VCaP (cell line): ENCODE data around the gene FGF19.
"Not testable (repeated sequence)": the region's sequence is repeated elsewhere in the genome, so short reads cannot be mapped to it uniquely, and the experiment has no call there.

ENCODE experiments used
- H3K27ac ChIP-seq: fragments of 450-650 bp; 2 replicates; pipeline ENCODE4 v1.5.1; 2017
- TF ChIP-seq, protein P1 (sequence below): fragments of 450-650 bp; conservative IDR thresholded peaks from 2 replicates; pipeline ENCODE4 v1.5.1; 2017; ENCODE audit warnings: mild to moderate bottlenecking, moderate library complexity

FGF19 gene

DNA sequence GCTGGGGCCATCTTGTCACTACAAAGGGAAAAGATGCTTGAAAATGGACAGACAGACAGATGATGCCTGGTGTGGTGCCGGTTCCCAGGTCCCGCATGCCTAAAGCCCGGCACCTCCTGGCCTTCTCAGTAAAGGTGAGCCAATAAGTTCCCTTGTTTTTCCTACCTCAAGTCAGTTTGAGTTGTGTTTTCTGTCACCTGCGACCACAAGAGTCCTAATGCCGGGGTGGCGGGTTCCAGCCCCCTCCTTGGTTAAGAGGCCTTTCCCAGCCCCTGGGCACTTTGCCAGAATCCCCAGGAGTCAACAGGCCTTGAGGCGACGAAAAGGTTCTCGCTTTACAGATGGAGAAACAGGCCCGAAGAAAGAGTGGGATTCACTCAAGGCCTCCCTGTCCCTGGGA lies 9.0 kb downstream of the FGF19 start:
- H3K27ac ChIP-seq = no peak overlapping the region
- TF ChIP-seq, protein P1, sequence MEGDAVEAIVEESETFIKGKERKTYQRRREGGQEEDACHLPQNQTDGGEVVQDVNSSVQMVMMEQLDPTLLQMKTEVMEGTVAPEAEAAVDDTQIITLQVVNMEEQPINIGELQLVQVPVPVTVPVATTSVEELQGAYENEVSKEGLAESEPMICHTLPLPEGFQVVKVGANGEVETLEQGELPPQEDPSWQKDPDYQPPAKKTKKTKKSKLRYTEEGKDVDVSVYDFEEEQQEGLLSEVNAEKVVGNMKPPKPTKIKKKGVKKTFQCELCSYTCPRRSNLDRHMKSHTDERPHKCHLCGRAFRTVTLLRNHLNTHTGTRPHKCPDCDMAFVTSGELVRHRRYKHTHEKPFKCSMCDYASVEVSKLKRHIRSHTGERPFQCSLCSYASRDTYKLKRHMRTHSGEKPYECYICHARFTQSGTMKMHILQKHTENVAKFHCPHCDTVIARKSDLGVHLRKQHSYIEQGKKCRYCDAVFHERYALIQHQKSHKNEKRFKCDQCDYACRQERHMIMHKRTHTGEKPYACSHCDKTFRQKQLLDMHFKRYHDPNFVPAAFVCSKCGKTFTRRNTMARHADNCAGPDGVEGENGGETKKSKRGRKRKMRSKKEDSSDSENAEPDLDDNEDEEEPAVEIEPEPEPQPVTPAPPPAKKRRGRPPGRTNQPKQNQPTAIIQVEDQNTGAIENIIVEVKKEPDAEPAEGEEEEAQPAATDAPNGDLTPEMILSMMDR = no peak

DNA sequence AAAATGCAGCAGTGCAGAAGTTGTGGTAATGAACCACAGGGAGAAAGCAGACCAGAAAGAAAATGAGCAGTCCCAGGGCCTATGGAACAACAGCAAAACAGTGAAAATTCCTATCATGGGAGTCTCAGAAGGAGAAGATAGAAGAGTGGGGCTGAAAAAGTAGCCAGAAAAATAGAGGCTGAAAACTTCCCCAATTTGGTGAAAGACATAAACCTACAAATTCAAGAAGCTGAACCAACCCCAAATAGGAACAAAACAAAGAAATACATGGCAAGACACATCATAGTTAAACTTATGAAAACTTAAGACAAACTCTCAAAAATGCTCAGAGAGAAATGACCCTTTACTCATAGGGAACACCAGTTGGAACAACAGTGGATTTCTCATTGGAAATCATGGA lies 11.4 kb downstream of the FGF19 start:
- TF ChIP-seq, protein P1 = no peak
- H3K27ac ChIP-seq = no peak overlapping the region

DNA sequence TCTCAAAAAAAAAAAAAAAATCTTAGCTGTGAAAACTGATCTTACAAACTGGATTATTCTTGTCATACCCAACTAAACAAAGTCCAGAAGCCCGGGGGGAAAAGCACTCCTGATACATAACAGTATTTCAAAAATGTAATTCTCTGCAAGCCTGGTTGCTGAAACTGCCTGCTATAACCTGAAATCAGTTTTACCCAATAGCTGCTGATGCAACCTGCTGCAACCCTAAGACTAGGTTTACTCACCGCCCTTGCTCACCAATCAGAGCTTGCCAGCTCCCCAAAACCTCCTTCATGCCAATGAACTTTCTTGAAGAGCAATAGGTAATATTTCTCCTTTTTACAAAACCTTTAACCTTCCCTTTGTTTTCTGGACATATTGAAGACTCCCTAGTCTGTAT lies 12.4 kb downstream of the FGF19 start:
- TF ChIP-seq, protein P1 = no peak

DNA sequence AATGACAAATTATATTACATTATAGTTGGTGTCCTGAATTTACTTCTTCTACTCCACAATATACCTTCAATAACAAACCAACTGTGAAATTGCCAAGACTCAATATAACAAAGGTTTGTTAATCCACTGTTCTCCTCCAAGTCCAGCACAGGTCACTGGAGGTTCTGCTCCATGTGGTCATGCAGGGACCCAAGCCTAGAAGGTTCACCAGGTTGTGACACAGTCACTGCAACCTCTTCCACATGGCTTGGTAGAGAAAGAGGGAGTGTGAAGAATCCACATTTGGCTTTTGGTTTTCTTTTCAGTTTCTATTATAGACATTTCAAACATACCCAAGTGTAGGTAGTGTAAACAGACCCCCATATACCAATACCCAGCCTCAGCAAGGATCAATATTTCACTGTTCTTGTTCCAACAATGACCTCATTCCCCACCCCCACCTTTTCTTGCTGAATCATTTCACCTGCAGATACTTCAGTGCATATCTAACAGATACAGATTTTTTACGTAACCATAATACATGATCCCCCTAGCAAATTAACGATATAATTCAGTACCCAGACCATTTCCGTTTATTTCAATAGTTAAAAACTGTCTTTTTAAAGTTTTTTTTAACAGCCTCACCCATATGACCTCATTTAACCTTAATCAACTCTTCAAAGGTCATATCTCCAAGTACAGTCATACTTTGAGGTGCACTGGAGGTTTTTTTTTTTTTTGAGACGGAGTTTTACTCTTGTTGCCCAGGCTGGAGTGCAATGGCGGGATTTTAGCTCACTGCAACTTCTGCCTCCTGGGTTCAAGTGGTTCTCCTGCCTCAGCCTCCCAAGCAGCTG lies 14.1 kb downstream of the FGF19 start:
- TF ChIP-seq, protein P1 = no peak

More for the DNA sequence above, 12.4 kb downstream of the FGF19 start:
- no peak overlapping the region for H3K27ac ChIP-seq

DNA sequence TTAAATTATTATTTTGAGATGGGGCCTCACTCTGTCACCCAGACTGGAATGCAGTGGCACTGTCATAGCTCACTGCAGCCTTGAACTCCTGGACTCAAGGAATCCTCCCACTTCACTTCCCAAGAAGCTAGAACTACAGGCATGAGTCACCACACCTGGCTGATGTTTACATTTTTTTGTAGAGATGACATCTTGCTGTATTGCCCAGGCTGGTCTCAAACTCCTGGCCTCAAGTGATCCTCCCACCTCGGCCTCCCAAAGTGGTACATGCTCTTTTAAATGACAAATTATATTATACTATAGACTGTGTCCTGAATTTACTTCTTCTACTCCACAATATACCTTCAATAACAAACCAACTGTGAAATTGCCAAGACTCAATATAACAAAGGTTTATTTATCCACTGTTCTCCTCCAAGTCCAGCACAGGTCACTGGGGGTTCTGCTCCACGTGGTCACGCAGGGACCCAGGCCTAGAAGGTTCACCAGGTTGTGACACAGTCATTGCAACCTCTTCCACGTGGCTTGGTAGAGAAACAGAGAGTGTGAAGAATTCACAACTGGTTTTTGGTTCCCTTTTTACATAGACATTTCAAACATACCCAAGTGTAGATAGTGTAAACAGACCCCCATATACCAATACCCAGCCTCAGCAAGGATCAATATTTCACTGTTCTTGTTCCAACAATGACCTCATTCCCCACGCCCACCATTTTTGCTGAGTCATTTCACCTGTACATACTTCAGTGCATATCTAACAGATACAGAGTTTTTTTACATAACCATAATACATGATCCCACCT lies 15.7 kb downstream of the FGF19 start:
- not testable (repeated sequence) for H3K27ac ChIP-seq

More for the DNA sequence above, 14.1 kb downstream of the FGF19 start:
- no peak overlapping the region for H3K27ac ChIP-seq

DNA sequence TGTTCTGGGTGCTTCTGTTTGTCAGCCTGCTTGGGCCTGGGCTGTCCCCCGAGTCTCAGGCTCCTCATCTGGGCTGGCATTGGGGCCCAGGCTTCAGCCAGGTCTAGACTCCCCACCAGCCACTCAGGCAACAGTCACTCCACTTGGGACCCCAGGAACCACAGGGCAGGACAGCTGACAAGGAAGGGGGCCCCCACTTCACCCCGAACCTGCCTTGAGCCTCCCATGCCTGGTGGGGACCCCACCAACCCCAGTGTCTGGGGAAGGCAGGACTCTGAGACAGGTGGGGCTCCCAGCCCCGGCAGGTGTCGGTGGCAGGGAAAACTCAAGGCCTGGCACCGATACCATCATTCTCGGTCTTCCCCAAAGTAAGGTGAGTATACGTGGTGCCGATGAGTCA lies 17.0 kb downstream of the FGF19 start:
- no peak overlapping the region for H3K27ac ChIP-seq
- TF ChIP-seq, protein P1 = no peak

DNA sequence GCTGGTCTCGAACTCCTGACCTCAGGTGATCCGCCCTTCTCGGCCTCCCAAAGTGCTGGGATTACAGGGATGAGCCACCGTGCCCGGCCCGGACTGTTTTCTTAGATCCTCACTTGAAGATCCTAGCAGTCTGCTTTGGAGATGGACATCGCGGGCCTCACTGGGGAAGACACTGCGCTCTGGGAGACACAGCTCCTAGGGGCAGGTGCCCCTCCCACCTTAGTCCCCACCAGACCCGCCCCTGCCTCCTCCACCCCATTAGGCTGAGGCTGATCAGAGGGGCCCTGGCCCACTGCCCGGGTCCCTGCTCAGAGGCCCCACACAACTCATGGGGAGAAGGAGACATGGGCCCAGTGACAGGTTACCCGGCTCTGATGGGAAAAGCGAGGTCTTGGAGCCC lies 17.4 kb downstream of the FGF19 start:
- no peak overlapping the region for H3K27ac ChIP-seq
- TF ChIP-seq, protein P1 = no peak
